ENCODE results near the gene GID8.

GID8 gene

GRCh38 chr20:62927128-62927705, 10.7 kb upstream of the GID8 start:
- Histone ChIP-seq H3K79me2 (ENCODE audit: insufficient read depth, low read depth) (peaks cover 92% of the 10 kb centered on the region), H3K36me3 (ENCODE audit: insufficient read depth) (no peaks in the 10 kb centered on the region), H4K20me1 (ENCODE audit: insufficient read depth) (peaks cover 39% of the 10 kb centered on the region), H3K4me1 (ENCODE audit: low read depth, poor library complexity, severe bottlenecking) (peaks cover 53% of the 10 kb centered on the region), H2AFZ (ENCODE audit: low read depth) (no peak overlapping the region), H3K27me3 (ENCODE audit: insufficient read depth, low read depth) (no peaks in the 10 kb centered on the region), H3K4me3 (IDR thresholded peaks at IDR 0.05; ENCODE audit: insufficient read depth, low read depth, low read length) (no peak overlapping the region), H3K9ac (no peak overlapping the region; the same call in 1 of the 2 replicates), H3K4me2 (peak overlapping the region; percentile 96), H3K27ac (peak overlapping the region; percentile 88; the same call in 1 of the 2 replicates)
- no peak for TF ChIP-seq CTCF (conservative IDR thresholded peaks at IDR 0.05; ENCODE audit: low read depth, low read length)

DNA sequence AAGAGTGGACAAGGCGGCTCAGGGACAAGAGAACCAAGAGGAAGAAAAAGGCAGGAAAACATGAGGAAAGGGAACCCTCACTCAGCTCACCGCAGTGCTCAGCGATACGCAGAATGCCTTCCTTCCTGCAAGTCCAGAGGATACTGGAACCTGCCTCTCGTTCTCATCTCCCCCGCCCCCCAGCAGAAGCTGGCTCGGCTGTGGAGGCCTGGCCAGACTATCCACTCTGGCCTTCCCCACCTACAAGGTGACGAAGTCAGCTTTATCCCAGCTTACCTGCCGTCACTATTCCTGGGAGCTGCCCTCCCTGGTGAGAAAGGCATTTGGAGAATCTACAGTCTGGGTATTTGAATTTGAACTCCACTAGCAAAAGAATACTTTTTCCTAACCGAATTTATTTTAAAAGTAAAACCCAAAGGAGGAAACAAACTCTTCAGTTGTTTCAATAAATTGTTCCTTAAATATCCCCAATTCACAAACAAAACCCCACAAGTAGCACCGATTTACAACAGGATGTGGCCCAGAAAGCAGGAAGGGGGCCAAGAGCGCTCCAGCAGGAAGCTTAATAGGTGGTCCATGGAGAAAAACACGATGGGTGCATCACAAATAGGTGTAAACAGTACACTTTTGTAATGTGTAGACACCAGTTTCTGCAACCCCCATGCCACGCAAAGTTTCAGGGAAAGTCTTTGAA, 9.6 kb upstream of the GID8 start:
- peaks cover 52% of the 10 kb centered on the region for H3K4me1 ChIP-seq (ENCODE audit: low read depth, poor library complexity, severe bottlenecking)
- no peak for TF ChIP-seq CTCF (conservative IDR thresholded peaks at IDR 0.05; ENCODE audit: low read depth, low read length)
- H3K4me3 ChIP-seq (IDR thresholded peaks at IDR 0.05; ENCODE audit: insufficient read depth, low read depth, low read length): no peak overlapping the region
- no peak overlapping the region for H3K9ac ChIP-seq
- H3K27ac ChIP-seq: no peak overlapping the region
- no peak overlapping the region for H2AFZ ChIP-seq (ENCODE audit: low read depth)
- no peak overlapping the region for H3K4me2 ChIP-seq
- H3K36me3 ChIP-seq (ENCODE audit: insufficient read depth): no peaks in the 10 kb centered on the region; the same call in 1 of the 2 replicates
- peaks cover 39% of the 10 kb centered on the region for H4K20me1 ChIP-seq (ENCODE audit: insufficient read depth)
- no peaks in the 10 kb centered on the region for H3K27me3 ChIP-seq (ENCODE audit: insufficient read depth, low read depth)
- peaks cover 92% of the 10 kb centered on the region for H3K79me2 ChIP-seq (ENCODE audit: insufficient read depth, low read depth)

DNA sequence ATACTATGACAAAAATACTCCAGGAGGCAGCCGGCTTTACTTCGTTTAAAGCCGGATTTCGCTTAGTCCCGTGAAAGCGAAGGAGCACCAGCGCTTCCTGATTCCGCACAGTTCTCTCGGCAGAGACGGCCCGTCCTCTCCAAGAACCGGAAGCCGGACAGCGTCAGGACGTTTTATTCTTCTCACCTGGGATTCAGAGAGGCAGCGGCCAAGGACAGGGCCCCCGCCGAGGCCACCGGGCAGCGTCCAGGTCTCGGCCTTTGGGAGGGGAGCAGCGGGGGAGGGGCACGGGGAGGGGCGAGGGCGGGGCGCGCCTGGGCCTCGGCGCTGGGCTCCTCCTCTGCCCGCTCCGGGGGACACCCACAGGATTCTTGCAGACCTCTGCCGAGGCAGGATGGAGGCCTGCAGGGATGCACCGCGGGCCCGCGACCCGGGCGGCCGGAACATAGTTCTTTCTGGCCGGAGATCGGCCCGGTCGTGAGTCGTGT, 8.9 kb upstream of the GID8 start:
- Histone ChIP-seq H3K36me3 (ENCODE audit: insufficient read depth) (no peaks in the 10 kb centered on the region; the same call in 1 of the 2 replicates), H3K4me2 (no peak overlapping the region), H2AFZ (ENCODE audit: low read depth) (no peak overlapping the region), H4K20me1 (ENCODE audit: insufficient read depth) (peaks cover 32% of the 10 kb centered on the region), H3K27me3 (ENCODE audit: insufficient read depth, low read depth) (no peaks in the 10 kb centered on the region), H3K79me2 (ENCODE audit: insufficient read depth, low read depth) (peaks cover 92% of the 10 kb centered on the region), H3K4me1 (ENCODE audit: low read depth, poor library complexity, severe bottlenecking) (peaks cover 48% of the 10 kb centered on the region), H3K27ac (no peak overlapping the region), H3K4me3 (IDR thresholded peaks at IDR 0.05; ENCODE audit: insufficient read depth, low read depth, low read length) (no peak overlapping the region), H3K9ac (no peak overlapping the region)
- no peak for TF ChIP-seq CTCF (conservative IDR thresholded peaks at IDR 0.05; ENCODE audit: low read depth, low read length)

- Histone ChIP-seq H3K36me3 (ENCODE audit: insufficient read depth) (no peaks in the 10 kb centered on the region; the same call in 1 of the 2 replicates), H4K20me1 (ENCODE audit: insufficient read depth) (peaks cover 19% of the 10 kb centered on the region), H3K27ac (no peak overlapping the region), H3K27me3 (ENCODE audit: insufficient read depth, low read depth) (no peaks in the 10 kb centered on the region), H2AFZ (ENCODE audit: low read depth) (no peak overlapping the region), H3K79me2 (ENCODE audit: insufficient read depth, low read depth) (peaks cover 98% of the 10 kb centered on the region), H3K4me3 (IDR thresholded peaks at IDR 0.05; ENCODE audit: insufficient read depth, low read depth, low read length) (no peak overlapping the region), H3K9ac (no peak overlapping the region), H3K4me1 (ENCODE audit: low read depth, poor library complexity, severe bottlenecking) (peaks cover 48% of the 10 kb centered on the region), H3K4me2 (no peak overlapping the region)
- no peak for TF ChIP-seq CTCF (conservative IDR thresholded peaks at IDR 0.05; ENCODE audit: low read depth, low read length)
Measured at GRCh38 chr20:62931464-62931863, 6.5 kb upstream of the GID8 start.
